Measurements from ENCODE around the gene SSC4D. TPM values are rescaled to one million over a fixed set of nuclear protein-coding genes. Genes with fewer than 3 reads are reported as not detected.
"Not testable (repeated sequence)": the region's sequence is repeated elsewhere in the genome, so short reads cannot be mapped to it uniquely, and the experiment has no call there.

SSC4D gene
- polyA plus RNA-seq, 10 donors, result 0.43 to 1.9 (median 0.95) TPM

GRCh38 chr7:76386691-76387260 is 22.7 kb downstream of the SSC4D start:
- no peak for DNase-seq

DNA sequence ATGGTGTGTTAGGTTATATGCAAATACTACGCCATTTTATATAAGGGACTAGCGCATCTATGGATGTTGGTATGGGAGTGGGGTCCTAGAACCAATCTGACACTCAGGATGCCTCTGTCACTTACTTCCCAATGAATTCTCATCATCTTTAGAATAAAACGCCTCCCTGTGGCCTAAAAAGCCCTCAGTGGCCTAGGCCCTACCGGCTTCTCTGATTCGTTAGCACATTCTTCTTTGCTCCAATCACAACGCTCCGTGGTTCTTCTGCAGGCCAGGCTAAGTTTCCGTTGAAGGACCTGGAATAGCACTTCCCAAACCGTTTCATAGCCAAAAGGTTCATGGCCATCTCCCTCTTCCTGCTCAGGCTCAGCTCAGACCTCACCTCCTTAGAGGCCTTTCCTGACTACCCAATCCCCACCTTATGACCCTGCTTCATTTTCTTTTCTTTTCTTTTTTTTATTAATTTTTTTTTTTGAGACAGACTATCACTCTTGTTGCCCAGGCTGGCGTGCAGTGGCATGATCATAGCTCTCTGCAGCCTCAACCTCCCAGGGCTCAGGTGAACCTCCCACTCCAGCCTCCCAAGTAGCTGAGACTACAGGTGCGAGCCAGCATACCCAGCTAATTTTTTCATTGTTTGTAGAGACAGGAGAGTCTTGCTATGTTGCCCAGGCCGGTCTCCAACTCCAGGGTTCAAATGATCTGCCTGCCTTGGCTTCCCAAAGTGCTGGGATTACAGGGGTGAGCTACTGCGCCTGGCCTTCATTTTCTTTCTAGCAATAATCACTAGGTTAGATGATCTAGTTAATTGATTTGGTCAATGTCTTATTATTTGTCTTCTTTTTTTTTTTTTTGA is 26.2 kb downstream of the SSC4D start:
- DNase-seq, result no peak

DNA sequence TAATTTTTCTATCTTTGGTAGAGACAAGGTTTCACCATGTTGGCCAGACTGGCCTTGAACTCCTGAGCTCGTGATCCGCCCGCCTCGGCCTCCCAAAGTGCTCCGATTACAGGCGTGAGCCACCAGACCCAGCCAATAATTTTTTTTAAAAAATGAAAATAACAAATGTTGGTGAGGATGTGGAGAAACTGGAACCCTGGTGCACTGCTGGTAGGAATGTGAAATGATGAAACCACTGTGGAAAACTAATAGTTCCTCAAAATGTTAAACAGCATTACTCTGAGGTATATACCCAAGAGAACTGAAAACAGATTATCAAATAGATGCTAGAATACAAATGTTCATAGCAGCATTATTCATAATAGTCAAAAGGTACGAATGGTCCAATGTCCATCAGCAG is 27.7 kb downstream of the SSC4D start:
- no peak for DNase-seq

- no peak for DNase-seq
Measured at GRCh38 chr7:76380623-76380966, 28.9 kb downstream of the SSC4D start.

GRCh38 chr7:76377186-76377918 is 32.1 kb downstream of the SSC4D start:
- DNase-seq, result peak in 1 of 3 donors; percentile 59

GRCh38 chr7:76375251-76375650 is 34.2 kb downstream of the SSC4D start:
- no peak for DNase-seq

DNA sequence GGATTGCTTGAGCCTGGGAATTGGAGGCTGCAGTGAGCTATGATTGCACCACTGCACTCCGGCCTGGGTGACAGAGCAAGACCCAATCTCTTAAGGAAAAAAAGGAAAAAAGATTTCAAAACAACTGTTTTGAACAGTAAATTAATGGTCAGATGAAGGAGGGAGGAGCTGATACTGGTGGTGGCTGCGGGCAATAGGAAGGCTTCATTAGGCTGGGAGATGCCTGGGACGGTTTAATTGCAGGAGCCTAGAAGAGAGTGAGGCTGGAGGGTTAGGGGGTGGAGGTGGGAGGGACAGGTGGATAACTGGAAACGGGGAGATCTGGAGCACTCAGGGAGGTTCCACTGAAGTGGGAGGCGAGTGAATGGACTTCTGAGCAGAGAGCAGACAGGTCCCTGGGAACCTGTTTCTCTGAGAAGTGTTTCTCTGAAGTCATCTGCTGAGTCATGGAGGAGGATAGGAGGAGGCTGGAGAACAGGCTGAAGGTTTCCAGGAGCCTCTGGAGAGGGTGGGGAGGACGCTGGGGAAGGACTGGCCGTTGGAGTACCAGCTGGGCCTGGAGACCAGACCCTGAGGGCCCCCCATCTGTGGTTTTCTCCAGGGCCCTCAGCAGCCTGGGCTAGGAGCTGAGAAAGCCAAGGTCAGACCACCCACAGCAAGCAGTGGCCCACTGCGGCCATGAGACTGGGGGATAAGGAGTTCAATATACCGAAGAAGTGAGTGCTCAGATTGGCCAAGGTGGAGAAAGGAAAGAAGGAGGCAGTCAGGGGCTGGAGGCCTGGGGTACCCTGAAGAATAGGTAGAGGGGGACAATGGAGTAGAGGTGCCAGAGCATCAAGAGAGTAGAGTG is 36.3 kb downstream of the SSC4D start:
- DNase-seq, result no peak

DNA sequence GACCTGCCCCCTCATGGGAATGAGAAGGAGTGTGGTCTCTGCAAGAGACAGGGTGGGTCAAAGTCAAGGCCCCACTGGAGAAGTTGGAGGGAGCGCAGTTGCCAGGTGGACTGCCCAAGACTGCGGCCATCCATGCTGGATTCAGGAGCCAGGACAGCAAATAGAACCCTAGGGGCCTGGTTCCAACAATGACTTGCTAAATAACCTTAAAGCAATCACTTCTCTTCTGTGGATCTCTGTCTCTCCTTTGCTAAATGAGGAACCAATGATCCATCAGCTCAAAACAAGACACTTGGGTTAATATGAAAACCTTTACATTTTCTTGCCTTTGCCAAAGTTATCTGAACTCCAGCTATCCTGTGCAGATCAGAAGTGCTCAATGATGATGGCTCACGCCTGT is 38.1 kb downstream of the SSC4D start:
- DNase-seq, result no peak

DNA sequence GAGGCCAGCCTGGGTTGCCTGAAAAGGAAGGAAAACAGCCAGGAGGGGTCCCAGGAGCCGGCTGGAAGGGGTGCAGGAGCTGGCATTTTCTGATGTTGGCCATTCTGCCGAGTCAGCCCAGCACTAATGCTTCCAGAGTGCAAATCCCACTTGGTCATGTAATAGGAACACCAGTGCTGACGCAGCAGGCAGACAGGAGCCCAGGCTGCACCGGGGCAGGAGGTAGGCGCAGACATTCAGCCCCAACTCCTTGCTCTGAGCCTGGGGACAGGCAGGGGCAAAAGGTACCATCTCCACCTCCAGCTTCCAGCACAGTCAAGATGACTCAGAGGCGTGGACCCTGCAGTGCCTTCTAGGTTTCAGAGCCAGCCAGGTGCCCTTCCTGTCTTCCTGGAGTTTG is 40.5 kb downstream of the SSC4D start:
- DNase-seq, result no peak

DNA sequence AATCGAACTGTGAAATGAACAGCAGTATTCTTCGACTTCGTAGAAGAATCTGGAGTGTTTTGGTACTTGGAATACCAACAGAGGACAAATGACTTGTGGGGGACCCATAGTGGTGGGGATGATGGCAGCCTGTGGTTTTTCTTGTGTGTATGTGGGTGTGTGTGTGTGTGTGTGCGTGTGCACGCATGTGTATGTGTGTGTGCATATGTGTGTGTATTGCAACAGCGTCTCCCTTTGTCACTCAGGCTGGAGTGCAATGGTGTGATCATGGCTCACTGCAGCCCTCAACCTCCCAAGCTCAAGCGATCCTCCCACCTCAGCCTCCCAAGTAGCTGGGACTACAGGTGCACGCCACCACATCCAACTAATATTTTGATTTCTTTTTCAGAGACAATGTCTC is 41.3 kb downstream of the SSC4D start:
- no peak for DNase-seq

DNA sequence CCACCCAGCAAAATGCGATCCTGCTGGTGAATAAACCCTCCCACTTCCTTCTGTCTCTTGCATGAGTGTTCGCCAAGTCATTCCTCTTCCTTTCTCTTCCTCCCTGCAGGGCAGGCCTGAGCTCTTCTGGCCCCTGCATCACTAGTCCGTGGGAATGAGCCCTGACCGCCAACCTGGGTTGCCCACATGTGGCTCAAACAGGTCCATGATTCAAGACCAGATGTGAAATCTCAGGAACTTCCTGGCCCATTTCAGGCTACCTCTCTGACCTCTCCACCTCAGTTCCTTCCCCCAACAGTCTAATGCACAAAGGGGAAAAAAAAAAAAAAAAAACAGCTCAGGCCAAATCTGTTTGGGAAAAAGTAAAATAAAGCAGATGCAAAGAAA is 45.3 kb downstream of the SSC4D start:
- DNase-seq, result peak in 1 of 3 donors; percentile 53

DNA sequence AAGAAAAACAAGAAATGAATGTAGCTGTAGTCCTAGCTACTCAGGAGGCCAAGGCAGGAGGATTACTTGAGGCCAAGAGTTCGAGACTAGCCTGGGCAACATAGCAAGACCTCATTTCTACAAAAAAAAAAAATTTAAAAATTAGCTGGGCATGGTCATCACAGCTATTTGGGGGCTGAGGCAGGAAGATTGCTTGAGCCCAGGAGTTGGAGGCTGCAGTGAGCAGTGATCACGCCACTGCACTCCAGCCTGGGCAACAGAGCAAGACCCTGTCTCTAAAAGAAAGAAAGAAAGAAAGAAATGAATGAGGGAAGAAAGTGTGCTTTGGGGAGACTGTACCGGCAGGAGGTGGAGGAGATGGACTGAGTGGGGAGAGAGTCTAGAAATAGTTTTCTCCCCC is 45.7 kb downstream of the SSC4D start:
- not testable (repeated sequence) for DNase-seq

- no peak for DNase-seq
Measured at GRCh38 chr7:76359978-76360638, 49.4 kb downstream of the SSC4D start.

- DNase-seq, result peak; percentile 98 to 99 (median 99)
Measured at GRCh38 chr7:76359111-76359977, 50.2 kb downstream of the SSC4D start.

DNA sequence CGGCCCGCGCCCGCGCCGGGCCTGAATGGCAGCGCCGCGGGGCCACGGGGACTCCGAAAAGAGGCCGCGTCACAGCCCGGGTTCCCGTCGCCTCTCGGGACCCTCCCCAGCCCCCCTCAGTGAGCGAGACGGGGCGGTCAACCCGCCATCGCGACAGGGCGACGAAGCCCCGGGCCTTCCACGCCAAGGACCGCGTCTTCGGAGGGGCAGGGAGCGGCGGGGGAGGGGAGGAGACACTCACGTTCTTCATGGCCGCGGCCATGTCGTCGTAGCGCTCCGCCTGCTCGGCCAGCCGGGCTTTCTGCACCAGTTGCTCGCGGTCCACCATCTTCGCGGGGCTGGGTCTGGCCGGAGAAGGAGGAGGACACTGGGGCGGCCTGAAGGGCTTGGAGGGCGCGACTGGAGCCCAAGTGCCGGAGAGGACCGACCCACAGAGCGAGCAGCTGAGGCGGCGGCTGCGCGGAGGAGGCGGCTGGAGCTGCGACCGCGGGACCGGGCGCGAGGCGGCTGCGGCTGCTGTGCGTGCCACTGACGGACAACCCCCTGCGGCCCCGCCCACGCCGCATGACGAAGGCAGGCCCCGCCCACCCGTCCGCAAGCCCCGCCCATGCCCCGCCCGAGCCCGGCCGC is 50.9 kb downstream of the SSC4D start, which contains the start of gene YWHAG:
TSS of gene YWHAG (minus strand) at position 511 of the 630 bp plus-strand sequence. CDS start at position 328, 183 bp downstream.
- DNase-seq, result peak; percentile 87 to 97 (median 92)

- peak; percentile 53 to 91 (median 75) for DNase-seq
Measured at GRCh38 chr7:76358011-76358480, 51.5 kb downstream of the SSC4D start.

DNA sequence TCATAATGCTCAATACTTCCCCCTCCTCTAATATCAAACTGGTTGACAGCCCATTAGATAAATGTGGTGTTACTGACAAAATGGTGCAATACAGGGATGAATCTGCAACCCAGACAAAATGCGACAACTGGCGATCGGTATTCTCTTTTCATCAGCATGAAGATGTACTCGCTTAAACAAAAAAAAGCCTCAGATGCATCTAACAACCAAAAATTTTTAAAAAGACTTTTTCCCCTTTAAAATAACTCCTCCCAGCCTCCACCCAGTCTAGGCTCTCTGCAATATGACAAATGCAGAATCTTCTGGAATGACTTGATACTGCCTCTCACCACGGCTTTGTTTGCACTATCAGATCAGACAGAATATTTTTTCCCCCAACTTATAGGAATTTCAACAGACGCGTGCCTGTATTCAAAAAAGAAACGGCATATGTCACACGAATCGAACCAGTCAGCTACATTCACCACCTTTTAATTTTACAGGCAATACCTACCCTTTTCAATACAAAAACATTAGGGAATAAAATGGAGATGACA is 52.0 kb downstream of the SSC4D start:
- no peak for DNase-seq

DNA sequence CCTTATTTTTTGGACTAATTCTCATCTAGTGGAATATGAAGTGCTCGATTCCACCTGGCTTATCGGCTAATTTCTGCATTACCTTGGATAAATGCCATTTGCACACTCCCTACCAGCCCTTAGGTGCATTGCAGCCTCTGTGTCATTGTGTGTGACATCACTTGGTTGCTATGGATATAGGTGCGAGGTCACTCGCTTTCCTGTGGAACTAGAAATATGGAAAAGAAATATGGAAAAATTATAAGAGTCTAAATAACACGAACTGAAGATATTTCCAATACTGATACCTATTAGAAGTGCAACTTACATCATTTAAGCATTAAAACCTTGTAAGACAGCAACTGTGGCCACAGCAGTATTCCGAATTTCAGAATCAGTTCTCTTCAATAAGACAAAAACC is 52.7 kb downstream of the SSC4D start:
- DNase-seq, result peak in 1 of 3 donors; percentile 60

GRCh38 chr7:76356115-76356514 is 53.4 kb downstream of the SSC4D start:
- DNase-seq, result no peak

Measured in muscle of back (tissue), 11 donors.